ENCODE data around the gene ATG9B.

ATG9B gene

DNA sequence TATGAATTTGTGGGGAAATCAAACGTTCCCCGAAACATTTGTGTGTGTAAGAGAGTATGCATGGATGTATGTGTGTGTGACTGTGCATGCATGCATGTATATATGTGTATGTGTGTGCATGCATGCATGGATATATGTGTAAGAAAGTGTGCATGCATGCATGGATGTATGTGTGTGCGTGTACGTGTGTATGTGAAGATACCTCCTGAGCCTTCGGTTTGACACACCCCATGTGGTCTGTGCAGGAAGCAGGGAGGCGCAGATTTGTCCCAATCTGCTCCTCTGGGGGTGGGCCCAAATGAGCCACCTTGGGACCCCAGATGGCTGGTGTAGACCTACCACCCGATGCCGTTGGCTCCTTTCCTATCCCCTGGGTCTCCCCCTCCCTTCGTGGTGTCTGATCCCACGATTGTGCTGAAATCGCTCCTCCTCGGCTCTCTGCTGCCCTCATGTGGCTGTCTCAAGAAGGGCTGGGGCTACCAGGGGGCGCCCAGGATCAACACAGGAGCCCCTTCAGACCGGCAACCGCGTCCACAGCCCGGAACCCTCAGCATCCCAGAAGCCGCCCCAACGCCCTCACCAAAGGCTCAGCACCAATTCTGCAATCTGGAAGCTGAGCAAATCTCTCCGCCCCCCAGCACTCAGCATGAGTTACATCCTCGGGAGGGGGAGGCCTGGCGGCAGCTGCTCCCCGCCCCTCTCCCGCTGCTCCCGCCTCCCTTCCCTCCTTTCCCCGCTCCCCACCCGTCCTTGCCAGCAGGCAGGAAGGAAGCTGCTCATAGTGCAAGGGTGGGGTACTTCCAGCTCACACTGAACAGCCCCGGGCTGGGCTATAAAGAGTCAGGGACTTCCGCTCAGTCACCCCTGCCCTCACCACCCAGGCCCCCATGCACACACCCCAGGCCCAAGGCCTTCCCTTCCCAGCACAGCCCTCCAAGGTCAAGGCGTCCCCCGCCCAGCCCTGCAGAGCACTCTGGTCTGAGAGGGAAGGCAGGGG lies 35.8 kb downstream of the ATG9B start:
- Histone ChIP-seq H3K36me3 (ENCODE audit: control insufficient read depth, insufficient read depth, low read length) (no peaks in the 10 kb centered on the region), H3K9me3 (ENCODE audit: control insufficient read depth, low read length) (no peaks in the 10 kb centered on the region), H3K4me3 (ENCODE audit: low read length) (no peak overlapping the region), H3K9ac (ENCODE audit: low read length) (no peak overlapping the region), H3K27me3 (ENCODE audit: control insufficient read depth, insufficient read depth, low read length) (peaks cover 3% of the 10 kb centered on the region), H3K4me1 (ENCODE audit: control insufficient read depth, insufficient read depth, low read length) (no peaks in the 10 kb centered on the region)

DNA sequence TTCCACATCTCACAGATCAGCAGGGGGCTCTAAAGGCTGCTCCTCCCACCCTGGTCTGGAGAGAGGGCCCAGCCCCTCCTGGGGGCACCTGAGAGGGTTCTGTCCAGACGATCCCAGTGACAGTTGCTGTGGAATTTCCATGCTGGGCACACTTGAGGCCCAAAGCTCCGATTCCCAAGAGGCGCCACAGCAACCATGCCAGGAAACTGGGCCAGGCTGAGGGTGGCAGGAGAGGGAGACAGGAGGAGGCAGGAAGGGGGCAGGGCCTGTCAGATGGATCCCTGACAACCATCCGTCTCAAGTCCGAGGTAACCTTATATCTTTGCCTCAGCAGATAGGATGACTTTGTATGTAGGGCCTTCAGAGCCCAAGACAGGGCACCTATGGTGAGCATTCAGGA lies 37.7 kb downstream of the ATG9B start:
- no peak overlapping the region for H3K4me3 ChIP-seq (ENCODE audit: low read length)
- no peaks in the 10 kb centered on the region for H3K9me3 ChIP-seq (ENCODE audit: control insufficient read depth, low read length)
- H3K27me3 ChIP-seq (ENCODE audit: control insufficient read depth, insufficient read depth, low read length), result no peaks in the 10 kb centered on the region
- H3K9ac ChIP-seq (ENCODE audit: low read length), result no peak overlapping the region
- H3K36me3 ChIP-seq (ENCODE audit: control insufficient read depth, insufficient read depth, low read length), result no peaks in the 10 kb centered on the region
- no peaks in the 10 kb centered on the region for H3K4me1 ChIP-seq (ENCODE audit: control insufficient read depth, insufficient read depth, low read length)

DNA sequence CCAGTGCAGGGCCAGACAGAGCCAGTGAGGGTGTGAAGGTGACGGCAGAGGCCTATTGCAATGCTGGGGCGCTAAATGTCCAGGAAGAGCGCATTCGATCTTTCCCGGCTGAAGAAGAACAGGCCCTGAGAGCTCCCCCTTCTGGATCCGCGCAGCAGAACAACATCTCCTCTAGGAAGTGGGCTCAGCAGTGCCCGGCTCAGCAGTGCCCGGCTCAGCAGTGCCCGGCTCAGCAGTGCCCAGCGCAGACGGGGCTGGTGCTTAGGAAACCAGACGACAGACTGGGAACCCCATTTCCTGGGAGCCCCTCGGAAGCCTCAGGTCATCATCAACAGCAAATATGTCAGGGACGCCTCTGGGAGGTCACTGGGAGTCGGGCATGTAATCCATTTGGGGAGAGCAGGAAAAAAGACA lies 38.2 kb downstream of the ATG9B start:
- H3K4me3 ChIP-seq (ENCODE audit: low read length), result no peak overlapping the region
- H3K4me1 ChIP-seq (ENCODE audit: control insufficient read depth, insufficient read depth, low read length), result no peaks in the 10 kb centered on the region
- H3K9ac ChIP-seq (ENCODE audit: low read length), result no peak overlapping the region

DNA sequence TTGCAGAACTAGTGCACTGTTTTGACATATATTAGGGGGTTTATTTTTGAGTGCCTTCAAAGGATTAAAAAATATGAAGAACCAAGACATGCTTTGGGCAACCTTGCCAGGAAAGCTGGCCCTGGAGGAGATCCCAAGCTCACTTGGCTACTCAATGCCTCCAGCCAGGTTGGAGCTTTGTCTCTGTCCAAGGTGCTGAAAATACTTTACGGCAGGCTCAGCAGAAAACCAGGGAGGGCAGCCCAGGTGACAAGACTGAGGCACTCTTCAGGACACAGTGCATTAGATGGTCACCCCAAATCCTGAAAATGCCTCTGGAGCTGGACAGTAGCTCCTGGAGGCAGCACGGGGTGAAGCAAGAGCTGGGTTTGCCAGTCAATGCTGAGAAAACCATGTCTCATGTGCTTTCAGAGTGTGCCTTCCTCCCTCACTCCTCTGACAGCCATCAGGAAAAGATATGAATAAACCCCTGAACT lies 40.4 kb downstream of the ATG9B start:
- H3K4me3 ChIP-seq (ENCODE audit: low read length), result no peak overlapping the region
- no peak overlapping the region for H3K9ac ChIP-seq (ENCODE audit: low read length)
- no peaks in the 10 kb centered on the region for H3K9me3 ChIP-seq (ENCODE audit: control insufficient read depth, low read length)
- no peaks in the 10 kb centered on the region for H3K36me3 ChIP-seq (ENCODE audit: control insufficient read depth, insufficient read depth, low read length)
- H3K4me1 ChIP-seq (ENCODE audit: control insufficient read depth, insufficient read depth, low read length), result peaks cover 1% of the 10 kb centered on the region
- peaks cover 24% of the 10 kb centered on the region for H3K27me3 ChIP-seq (ENCODE audit: control insufficient read depth, insufficient read depth, low read length)

More for the DNA sequence above, 38.2 kb downstream of the ATG9B start:
- H3K36me3 ChIP-seq (ENCODE audit: control insufficient read depth, insufficient read depth, low read length), result no peaks in the 10 kb centered on the region
- H3K9me3 ChIP-seq (ENCODE audit: control insufficient read depth, low read length), result no peaks in the 10 kb centered on the region
- peaks cover 3% of the 10 kb centered on the region for H3K27me3 ChIP-seq (ENCODE audit: control insufficient read depth, insufficient read depth, low read length)

DNA sequence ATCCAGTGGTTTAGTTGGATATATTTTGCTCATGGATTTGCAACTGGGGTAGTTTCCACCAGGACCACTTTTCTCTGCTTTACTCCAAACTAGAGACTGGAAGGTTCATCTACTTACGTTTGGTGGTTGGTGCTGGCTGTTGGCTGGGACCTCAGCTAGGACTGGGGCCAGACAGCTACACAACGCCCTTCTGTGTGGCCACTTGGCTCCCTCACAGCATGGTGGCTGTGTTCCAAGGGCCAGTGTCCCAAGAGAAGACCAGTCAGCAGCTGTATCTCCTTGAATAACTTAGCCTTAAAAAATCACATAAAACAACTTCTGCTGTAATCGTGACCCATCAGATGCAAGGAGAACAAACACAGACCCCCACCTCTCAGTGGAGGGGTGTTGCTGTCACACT lies 41.9 kb downstream of the ATG9B start:
- Histone ChIP-seq H3K4me1 (ENCODE audit: control insufficient read depth, insufficient read depth, low read length) (peaks cover 8% of the 10 kb centered on the region), H3K36me3 (ENCODE audit: control insufficient read depth, insufficient read depth, low read length) (no peaks in the 10 kb centered on the region), H3K27me3 (ENCODE audit: control insufficient read depth, insufficient read depth, low read length) (peaks cover 33% of the 10 kb centered on the region), H3K9ac (ENCODE audit: low read length) (no peak overlapping the region), H3K9me3 (ENCODE audit: control insufficient read depth, low read length) (no peaks in the 10 kb centered on the region), H3K4me3 (ENCODE audit: low read length) (no peak overlapping the region)

DNA sequence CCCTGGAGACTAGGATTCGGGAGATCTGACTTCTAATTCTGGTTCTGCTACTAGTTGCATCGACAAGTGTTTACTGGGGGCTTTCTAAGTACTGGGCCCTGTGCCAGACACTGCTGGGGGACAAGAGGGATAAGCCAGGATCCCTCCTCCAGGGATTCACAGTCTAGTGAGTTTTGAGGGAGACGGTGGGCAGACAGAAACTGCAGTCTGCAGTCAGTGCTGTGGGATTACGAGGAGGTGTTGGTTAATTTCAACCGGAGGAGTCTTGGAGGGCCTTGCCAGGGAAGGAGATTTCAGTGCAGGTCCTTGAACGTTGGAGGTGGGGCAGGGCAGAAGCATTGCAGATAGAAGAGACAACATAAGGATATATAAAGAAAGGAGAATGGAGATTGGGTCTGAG lies 42.6 kb downstream of the ATG9B start:
- Histone ChIP-seq H3K9ac (ENCODE audit: low read length) (no peak overlapping the region), H3K36me3 (ENCODE audit: control insufficient read depth, insufficient read depth, low read length) (no peaks in the 10 kb centered on the region), H3K9me3 (ENCODE audit: control insufficient read depth, low read length) (no peaks in the 10 kb centered on the region), H3K4me3 (ENCODE audit: low read length) (no peak overlapping the region), H3K4me1 (ENCODE audit: control insufficient read depth, insufficient read depth, low read length) (peaks cover 8% of the 10 kb centered on the region), H3K27me3 (ENCODE audit: control insufficient read depth, insufficient read depth, low read length) (peaks cover 40% of the 10 kb centered on the region)

DNA sequence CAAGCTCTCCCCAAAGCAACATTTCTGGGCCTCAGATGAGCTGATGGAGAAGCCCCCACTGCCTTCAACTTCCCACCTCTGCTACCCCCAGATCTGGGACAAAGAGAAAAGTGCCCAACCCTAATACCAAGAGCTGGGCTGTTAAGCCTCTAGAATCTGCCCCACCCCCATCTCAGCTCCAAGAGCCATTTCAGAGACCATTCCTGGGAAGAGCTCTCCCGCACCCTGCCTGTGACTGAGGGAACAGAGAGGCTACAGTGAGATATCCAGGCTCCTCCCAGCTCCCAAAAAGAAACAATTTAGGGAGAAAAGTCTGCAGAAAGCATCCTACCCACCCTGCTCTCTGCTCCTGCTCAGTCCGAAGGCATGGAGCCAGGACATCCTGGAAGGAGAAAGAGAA lies 43.6 kb downstream of the ATG9B start:
- Histone ChIP-seq H3K36me3 (ENCODE audit: control insufficient read depth, insufficient read depth, low read length) (no peaks in the 10 kb centered on the region), H3K9ac (ENCODE audit: low read length) (no peak overlapping the region), H3K27me3 (ENCODE audit: control insufficient read depth, insufficient read depth, low read length) (peaks cover 49% of the 10 kb centered on the region), H3K4me1 (ENCODE audit: control insufficient read depth, insufficient read depth, low read length) (peaks cover 10% of the 10 kb centered on the region), H3K4me3 (ENCODE audit: low read length) (no peak overlapping the region), H3K9me3 (ENCODE audit: control insufficient read depth, low read length) (no peaks in the 10 kb centered on the region)

DNA sequence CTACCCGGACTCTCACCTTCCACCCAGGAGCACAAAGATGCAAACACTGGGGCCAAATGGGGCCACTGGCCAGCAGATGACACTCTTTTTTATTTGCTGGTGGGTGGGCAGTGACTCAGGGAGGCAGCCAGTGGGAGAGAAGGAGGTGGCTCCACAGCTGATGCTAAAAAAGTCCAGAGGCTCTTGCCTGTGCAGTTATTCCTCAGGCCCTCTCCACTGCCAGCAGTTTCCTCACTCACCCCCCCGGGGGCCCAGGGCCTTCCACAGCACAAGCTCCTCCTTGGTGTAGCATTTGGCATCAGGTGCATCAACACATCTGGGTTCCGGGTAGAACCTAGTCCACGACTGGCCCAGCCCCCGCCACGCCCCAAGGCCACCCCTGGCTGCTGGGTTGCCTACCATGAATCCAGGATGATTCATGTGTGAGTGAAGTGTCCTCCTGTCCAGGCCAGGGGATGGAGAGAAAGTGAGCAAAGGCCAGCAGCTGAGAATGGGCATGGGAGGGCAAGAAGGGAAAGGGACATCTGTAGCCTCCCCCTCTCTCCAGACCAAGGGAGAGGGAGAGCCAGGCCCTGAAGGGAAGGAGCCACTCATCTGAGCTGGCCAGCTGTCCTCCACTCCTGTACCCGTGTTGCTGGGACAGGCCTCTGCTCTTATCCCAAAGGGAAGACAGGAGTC lies 44.4 kb downstream of the ATG9B start:
- Histone ChIP-seq H3K9ac (ENCODE audit: low read length) (no peak overlapping the region), H3K4me1 (ENCODE audit: control insufficient read depth, insufficient read depth, low read length) (peaks cover 18% of the 10 kb centered on the region), H3K27me3 (ENCODE audit: control insufficient read depth, insufficient read depth, low read length) (peaks cover 57% of the 10 kb centered on the region), H3K9me3 (ENCODE audit: control insufficient read depth, low read length) (no peaks in the 10 kb centered on the region), H3K36me3 (ENCODE audit: control insufficient read depth, insufficient read depth, low read length) (no peaks in the 10 kb centered on the region), H3K4me3 (ENCODE audit: low read length) (no peak overlapping the region)

DNA sequence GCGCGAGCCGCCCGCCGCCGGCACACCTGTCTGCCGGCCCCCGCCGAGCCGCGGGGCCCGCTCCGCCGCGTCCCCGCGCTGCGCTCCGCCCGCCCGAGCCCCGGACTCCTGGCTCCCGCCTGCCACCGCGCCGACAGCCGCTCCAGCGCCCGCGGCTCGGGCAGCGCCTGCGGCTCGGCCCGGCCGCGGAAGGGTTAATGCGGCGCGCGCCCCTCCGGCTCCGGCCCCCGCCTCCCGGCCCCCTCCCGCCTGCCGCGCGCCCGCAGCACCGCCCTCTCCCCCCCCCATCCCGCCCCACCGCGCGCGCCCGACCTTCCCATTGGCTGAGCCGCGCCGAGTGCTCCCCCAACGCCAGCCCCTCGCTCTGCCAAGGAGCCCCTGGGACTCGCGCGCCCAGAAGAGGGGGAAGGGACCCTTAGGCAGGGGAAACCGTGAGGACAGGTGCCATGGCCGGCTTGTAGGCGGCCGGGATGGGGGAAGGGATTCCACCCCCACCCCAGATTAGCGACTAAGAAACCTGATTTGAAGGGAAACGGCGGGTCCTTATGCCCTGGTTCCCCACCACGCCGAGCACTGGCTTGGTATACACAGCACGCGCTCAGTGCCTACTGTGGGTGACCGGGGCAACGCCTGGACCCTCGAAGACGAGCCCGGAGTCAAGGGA lies 46.0 kb downstream of the ATG9B start, which contains the start of gene KCNH2:
Gene KCNH2, minus strand, starts transcription at position 196 of the 664 bp plus-strand sequence. CDS start 408 bp downstream, outside the sequence.
- Histone ChIP-seq H3K36me3 (ENCODE audit: control insufficient read depth, insufficient read depth, low read length) (no peaks in the 10 kb centered on the region), H3K4me1 (ENCODE audit: control insufficient read depth, insufficient read depth, low read length) (peaks cover 23% of the 10 kb centered on the region), H3K9ac (ENCODE audit: low read length) (no peak within 1 kb of the TSS), H3K4me3 (ENCODE audit: low read length) (no peak within 1 kb of the TSS), H3K27me3 (ENCODE audit: control insufficient read depth, insufficient read depth, low read length) (peaks cover 68% of the 10 kb centered on the region), H3K9me3 (ENCODE audit: control insufficient read depth, low read length) (no peaks in the 10 kb centered on the region)

DNA sequence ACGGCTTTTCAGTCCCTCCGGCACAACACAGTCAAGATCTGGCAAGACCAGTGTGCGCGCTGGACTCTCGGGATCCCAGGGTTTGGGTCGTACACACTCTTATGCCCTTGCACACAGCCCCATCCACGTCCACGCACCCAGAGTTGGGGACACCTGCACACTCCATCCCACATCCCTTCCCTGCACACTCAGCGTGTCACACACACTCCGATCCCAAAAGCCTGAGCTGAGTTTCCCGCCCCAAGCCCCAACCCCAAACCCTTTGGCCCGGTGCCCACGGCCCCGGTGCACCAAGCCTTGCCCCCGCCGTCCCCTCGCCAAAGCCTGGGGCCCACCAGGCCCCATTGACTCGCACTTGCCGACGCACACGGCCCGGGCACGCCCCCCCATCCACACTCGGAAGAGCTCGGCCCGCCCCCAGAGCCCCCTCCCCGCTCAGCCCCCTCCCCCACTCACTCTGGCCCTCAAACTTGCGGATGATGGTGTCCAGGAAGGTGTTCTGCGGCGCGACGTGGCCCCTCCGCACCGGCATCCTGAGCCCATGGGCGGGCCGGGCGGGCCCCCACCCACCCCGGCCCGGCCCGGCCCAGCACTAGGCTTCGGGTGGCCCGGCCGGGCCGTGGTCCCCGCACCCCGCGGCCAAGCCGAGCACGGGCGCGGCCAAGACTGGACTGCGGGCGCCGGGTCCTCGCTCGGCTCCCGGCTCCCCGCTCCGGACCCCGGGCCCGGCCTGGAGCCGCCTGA lies 46.7 kb downstream of the ATG9B start:
- no peaks in the 10 kb centered on the region for H3K9me3 ChIP-seq (ENCODE audit: control insufficient read depth, low read length)
- H3K27me3 ChIP-seq (ENCODE audit: control insufficient read depth, insufficient read depth, low read length), result peaks cover 68% of the 10 kb centered on the region
- no peak overlapping the region for H3K4me3 ChIP-seq (ENCODE audit: low read length)
- no peak overlapping the region for H3K9ac ChIP-seq (ENCODE audit: low read length)
- peaks cover 24% of the 10 kb centered on the region for H3K4me1 ChIP-seq (ENCODE audit: control insufficient read depth, insufficient read depth, low read length)
- no peaks in the 10 kb centered on the region for H3K36me3 ChIP-seq (ENCODE audit: control insufficient read depth, insufficient read depth, low read length)
